Gastrocnemius medialis (tissue), 4 donors: ENCODE data around the gene NOL9.

Source experiments
- POLR2A ChIP-seq, 2 donors: fragments of 450-650 bp; IDR thresholded peaks; one replicate each; pipeline ENCODE4 v1.6.1; 2017; ENCODE audit warnings: antibody characterized with exemption in 2 of 2, mild to moderate bottlenecking in 2 of 2, moderate library complexity in 2 of 2
- TF ChIP-seq, protein P1 (sequence below), 5 experiments: fragments of 450-650 bp in 3 of 5; fragments of 200-600 bp in 2 of 5; sonication (generic) in 2 of 5; IDR thresholded peaks in 4 of 5; conservative IDR thresholded peaks in 1 of 5; 1 replicate in 4 of 5; 2 replicates in 1 of 5; pipeline ENCODE4 v1.5.1; 2016 to 2019; ENCODE audit warnings: antibody characterized with exemption in 5 of 5, mild to moderate bottlenecking in 3 of 5, moderate library complexity in 3 of 5

DNA sequence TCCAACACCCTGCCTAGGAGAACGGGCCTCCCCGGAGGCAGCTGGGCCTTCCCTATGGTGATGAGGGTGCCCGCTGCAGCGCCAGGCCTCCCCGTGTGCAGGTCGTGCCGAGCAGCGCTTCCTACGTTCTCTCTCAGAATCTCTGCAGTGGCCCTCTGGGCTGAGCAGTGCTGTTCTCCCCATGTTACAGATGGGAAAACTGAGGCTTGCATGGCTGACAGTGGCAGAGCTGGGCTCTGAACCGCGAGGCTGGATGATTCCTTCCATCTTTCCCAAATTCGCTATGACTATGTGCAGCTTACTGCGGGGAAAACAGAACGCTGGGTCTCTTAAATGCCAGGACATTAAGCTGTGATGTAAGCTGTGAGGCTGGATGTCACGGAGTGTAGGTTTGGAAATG lies 39.5 kb upstream of the NOL9 start:
- TF ChIP-seq, protein P1, sequence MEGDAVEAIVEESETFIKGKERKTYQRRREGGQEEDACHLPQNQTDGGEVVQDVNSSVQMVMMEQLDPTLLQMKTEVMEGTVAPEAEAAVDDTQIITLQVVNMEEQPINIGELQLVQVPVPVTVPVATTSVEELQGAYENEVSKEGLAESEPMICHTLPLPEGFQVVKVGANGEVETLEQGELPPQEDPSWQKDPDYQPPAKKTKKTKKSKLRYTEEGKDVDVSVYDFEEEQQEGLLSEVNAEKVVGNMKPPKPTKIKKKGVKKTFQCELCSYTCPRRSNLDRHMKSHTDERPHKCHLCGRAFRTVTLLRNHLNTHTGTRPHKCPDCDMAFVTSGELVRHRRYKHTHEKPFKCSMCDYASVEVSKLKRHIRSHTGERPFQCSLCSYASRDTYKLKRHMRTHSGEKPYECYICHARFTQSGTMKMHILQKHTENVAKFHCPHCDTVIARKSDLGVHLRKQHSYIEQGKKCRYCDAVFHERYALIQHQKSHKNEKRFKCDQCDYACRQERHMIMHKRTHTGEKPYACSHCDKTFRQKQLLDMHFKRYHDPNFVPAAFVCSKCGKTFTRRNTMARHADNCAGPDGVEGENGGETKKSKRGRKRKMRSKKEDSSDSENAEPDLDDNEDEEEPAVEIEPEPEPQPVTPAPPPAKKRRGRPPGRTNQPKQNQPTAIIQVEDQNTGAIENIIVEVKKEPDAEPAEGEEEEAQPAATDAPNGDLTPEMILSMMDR (IDR thresholded peaks at IDR 0.05 in 4 of 5, conservative IDR thresholded peaks at IDR 0.05 in 1 of 5): no peak
- no peak for TF ChIP-seq POLR2A (IDR thresholded peaks at IDR 0.05)
